ENCODE results near the gene GJA1. TPM values are rescaled to one million over a fixed set of nuclear protein-coding genes. Genes with fewer than 3 reads are reported as not detected.
"Not testable (repeated sequence)": the region's sequence is repeated elsewhere in the genome, so short reads cannot be mapped to it uniquely, and the experiment has no call there.

The GJA1 gene
- 921 TPM for polyA plus RNA-seq (2013, experiment 1 of 2)
- 892 TPM for polyA plus RNA-seq (2013, experiment 2 of 2)

DNA sequence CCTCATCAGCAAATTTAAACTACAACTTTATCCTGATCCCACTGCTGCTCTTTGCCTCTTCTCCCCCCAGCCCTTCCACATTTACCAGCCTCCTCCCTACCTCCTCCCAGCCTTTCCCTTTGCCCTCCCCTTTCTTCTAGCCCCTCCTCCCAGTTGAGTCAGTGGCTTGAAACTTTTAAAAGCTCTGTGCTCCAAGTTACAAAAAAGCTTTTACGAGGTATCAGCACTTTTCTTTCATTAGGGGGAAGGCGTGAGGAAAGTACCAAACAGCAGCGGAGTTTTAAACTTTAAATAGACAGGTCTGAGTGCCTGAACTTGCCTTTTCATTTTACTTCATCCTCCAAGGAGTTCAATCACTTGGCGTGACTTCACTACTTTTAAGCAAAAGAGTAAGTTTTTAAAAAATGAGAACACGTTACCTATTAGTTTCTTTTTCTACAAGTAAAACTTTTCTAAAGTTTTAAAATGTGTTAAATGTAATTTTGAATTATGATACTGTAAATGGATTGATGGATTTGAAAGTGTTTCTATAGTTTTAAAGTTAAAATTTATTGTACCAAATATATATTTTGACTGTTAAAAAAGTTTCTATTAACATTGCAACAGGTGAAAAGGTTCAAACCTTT is at the start of gene GJA1:
TSS of gene GJA1 (plus strand) at position 203 of the 626 bp plus-strand sequence. CDS start 11,202 bp downstream, outside the sequence.
- Histone ChIP-seq H3K18ac (ENCODE audit: low read length) (peak within 1 kb of the TSS; percentile 91), H3K4me3 (ENCODE audit: low read length) (peak within 1 kb of the TSS; percentile 94), H3K9ac (ENCODE audit: low read length) (peak within 1 kb of the TSS; percentile 98), H2BK5ac (ENCODE audit: low read length) (peak within 1 kb of the TSS; percentile 93), H4K5ac (ENCODE audit: low read length) (peak within 1 kb of the TSS; percentile 65), H3K56ac (ENCODE audit: low read length) (peak within 1 kb of the TSS; percentile 97), H3K79me2 (ENCODE audit: control insufficient read depth, insufficient read depth, low read length) (peaks cover 49% of the 10 kb centered on the region), H2BK15ac (replicated peaks; ENCODE audit: low read depth) (no peak within 1 kb of the TSS), H3K4me1 (ENCODE audit: control insufficient read depth, low read depth, low read length) (peaks cover 5% of the 10 kb centered on the region), H3K4me2 (ENCODE audit: low read length) (peak within 1 kb of the TSS; percentile 63), H2AK5ac (ENCODE audit: low read length) (peak within 1 kb of the TSS; percentile 82), H3K27ac (ENCODE audit: low read depth, low read length) (peak within 1 kb of the TSS; percentile 96), H4K8ac (ENCODE audit: low read depth, low read length) (no peak within 1 kb of the TSS), H3K27me3 (ENCODE audit: insufficient read depth, low read length, poor library complexity) (no peaks in the 10 kb centered on the region), H3K36me3 (ENCODE audit: control insufficient read depth, insufficient read depth, low read length) (no peaks in the 10 kb centered on the region), H3K79me1 (ENCODE audit: low read length) (no peaks in the 10 kb centered on the region), H3K4ac (ENCODE audit: low read depth, low read length) (peak within 1 kb of the TSS; percentile 85), H2BK120ac (ENCODE audit: low read depth, low read length) (peak within 1 kb of the TSS; percentile 64), H3K23ac (ENCODE audit: low read length) (no peak within 1 kb of the TSS)
- DNase-seq = peak; percentile 97
- WGBS (ENCODE audit: extremely low coverage, insufficient coverage, low lambda C conversion rate) = no CpG with 5 or more reads among the region's 5 CpGs

GRCh38 chr6:121386551-121386950 is 48.9 kb upstream of the GJA1 start:
- H3K56ac ChIP-seq (ENCODE audit: low read length); H3K79me2 ChIP-seq (ENCODE audit: control insufficient read depth, insufficient read depth, low read length); H3K36me3 ChIP-seq (ENCODE audit: control insufficient read depth, insufficient read depth, low read length); H4K8ac ChIP-seq (ENCODE audit: low read depth, low read length); H4K5ac ChIP-seq (ENCODE audit: low read length); H3K4me3 ChIP-seq (ENCODE audit: low read length); H3K79me1 ChIP-seq (ENCODE audit: low read length); H3K4me1 ChIP-seq (ENCODE audit: control insufficient read depth, low read depth, low read length); H2BK5ac ChIP-seq (ENCODE audit: low read length); H3K18ac ChIP-seq (ENCODE audit: low read length); H3K27me3 ChIP-seq (ENCODE audit: insufficient read depth, low read length, poor library complexity); H3K4ac ChIP-seq (ENCODE audit: low read depth, low read length); H2BK120ac ChIP-seq (ENCODE audit: low read depth, low read length); H2BK15ac ChIP-seq (replicated peaks; ENCODE audit: low read depth); H3K4me2 ChIP-seq (ENCODE audit: low read length); H3K27ac ChIP-seq (ENCODE audit: low read depth, low read length); H3K23ac ChIP-seq (ENCODE audit: low read length); DNase-seq; H3K9ac ChIP-seq (ENCODE audit: low read length); H2AK5ac ChIP-seq (ENCODE audit: low read length): not testable (repeated sequence)
- WGBS (ENCODE audit: extremely low coverage, insufficient coverage, low lambda C conversion rate) = no CpG with 5 or more reads among the region's 3 CpGs

- Histone ChIP-seq H3K79me2 (ENCODE audit: control insufficient read depth, insufficient read depth, low read length) (no peaks in the 10 kb centered on the region), H4K5ac (ENCODE audit: low read length) (no peak overlapping the region), H2BK5ac (ENCODE audit: low read length) (no peak overlapping the region), H2BK15ac (replicated peaks; ENCODE audit: low read depth) (no peak overlapping the region), H3K4me3 (ENCODE audit: low read length) (no peak overlapping the region), H3K9ac (ENCODE audit: low read length) (no peak overlapping the region), H3K27me3 (ENCODE audit: insufficient read depth, low read length, poor library complexity) (no peaks in the 10 kb centered on the region), H3K23ac (ENCODE audit: low read length) (no peak overlapping the region), H3K4me2 (ENCODE audit: low read length) (no peak overlapping the region), H2BK120ac (ENCODE audit: low read depth, low read length) (no peak overlapping the region), H3K4me1 (ENCODE audit: control insufficient read depth, low read depth, low read length) (no peaks in the 10 kb centered on the region), H2AK5ac (ENCODE audit: low read length) (no peak overlapping the region), H3K27ac (ENCODE audit: low read depth, low read length) (no peak overlapping the region), H3K4ac (ENCODE audit: low read depth, low read length) (no peak overlapping the region), H3K56ac (ENCODE audit: low read length) (no peak overlapping the region), H3K79me1 (ENCODE audit: low read length) (no peaks in the 10 kb centered on the region), H3K36me3 (ENCODE audit: control insufficient read depth, insufficient read depth, low read length) (no peaks in the 10 kb centered on the region), H3K18ac (ENCODE audit: low read length) (no peak overlapping the region), H4K8ac (ENCODE audit: low read depth, low read length) (no peak overlapping the region)
- no peak for DNase-seq
- WGBS (ENCODE audit: extremely low coverage, insufficient coverage, low lambda C conversion rate) = no CpG with 5 or more reads among the region's 3 CpGs
These were observed 46.0 kb upstream of the GJA1 start for GRCh38 chr6:121389419-121389818.

DNA sequence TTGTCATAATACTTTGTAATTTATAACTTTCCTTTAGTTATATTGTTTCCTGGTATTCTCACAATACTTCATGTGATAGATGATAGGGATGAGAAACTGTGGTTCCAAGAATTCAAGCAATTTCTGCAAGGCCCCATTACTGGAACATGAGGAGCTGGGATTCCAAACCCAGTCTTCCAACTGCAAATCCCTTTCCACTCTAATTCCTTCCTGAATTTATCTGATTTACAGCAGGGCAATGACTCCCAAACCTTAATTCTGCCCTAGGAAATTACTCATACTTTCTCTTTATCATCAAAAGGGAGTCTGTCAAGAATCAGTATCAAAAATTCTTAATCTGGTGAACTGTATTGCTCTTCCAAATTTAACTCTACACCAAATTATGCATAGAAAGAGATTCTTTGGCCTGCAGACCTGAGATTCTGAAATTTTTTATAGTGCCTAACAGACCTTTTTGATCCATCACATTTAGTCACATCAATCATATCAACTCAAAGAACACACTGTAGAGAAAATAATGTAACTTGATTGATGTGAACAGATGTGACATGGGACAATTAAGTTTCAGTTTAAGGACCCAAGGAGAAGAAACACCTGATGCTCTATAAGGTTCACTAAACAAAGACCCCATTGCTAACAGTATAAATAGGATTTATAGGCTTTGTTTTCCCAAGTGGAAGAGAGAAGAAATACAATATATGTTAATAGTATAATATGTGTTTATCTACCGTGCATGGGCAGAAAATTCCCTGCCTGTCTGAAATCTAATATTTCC is 41.5 kb upstream of the GJA1 start:
- Histone ChIP-seq H4K5ac (ENCODE audit: low read length) (no peak overlapping the region), H3K4me1 (ENCODE audit: control insufficient read depth, low read depth, low read length) (no peaks in the 10 kb centered on the region), H2BK120ac (ENCODE audit: low read depth, low read length) (no peak overlapping the region), H3K79me1 (ENCODE audit: low read length) (no peaks in the 10 kb centered on the region), H2BK15ac (replicated peaks; ENCODE audit: low read depth) (no peak overlapping the region), H3K36me3 (ENCODE audit: control insufficient read depth, insufficient read depth, low read length) (no peaks in the 10 kb centered on the region), H3K23ac (ENCODE audit: low read length) (no peak overlapping the region), H3K56ac (ENCODE audit: low read length) (no peak overlapping the region), H3K27me3 (ENCODE audit: insufficient read depth, low read length, poor library complexity) (no peaks in the 10 kb centered on the region), H3K9ac (ENCODE audit: low read length) (no peak overlapping the region), H3K4ac (ENCODE audit: low read depth, low read length) (no peak overlapping the region), H4K8ac (ENCODE audit: low read depth, low read length) (no peak overlapping the region), H3K27ac (ENCODE audit: low read depth, low read length) (no peak overlapping the region), H3K4me3 (ENCODE audit: low read length) (no peak overlapping the region), H2BK5ac (ENCODE audit: low read length) (no peak overlapping the region), H3K4me2 (ENCODE audit: low read length) (no peak overlapping the region), H3K18ac (ENCODE audit: low read length) (no peak overlapping the region), H2AK5ac (ENCODE audit: low read length) (no peak overlapping the region), H3K79me2 (ENCODE audit: control insufficient read depth, insufficient read depth, low read length) (no peaks in the 10 kb centered on the region)
- WGBS (ENCODE audit: extremely low coverage, insufficient coverage, low lambda C conversion rate) = no CpG with 5 or more reads among the region's 1 CpG
- DNase-seq = no peak

DNA sequence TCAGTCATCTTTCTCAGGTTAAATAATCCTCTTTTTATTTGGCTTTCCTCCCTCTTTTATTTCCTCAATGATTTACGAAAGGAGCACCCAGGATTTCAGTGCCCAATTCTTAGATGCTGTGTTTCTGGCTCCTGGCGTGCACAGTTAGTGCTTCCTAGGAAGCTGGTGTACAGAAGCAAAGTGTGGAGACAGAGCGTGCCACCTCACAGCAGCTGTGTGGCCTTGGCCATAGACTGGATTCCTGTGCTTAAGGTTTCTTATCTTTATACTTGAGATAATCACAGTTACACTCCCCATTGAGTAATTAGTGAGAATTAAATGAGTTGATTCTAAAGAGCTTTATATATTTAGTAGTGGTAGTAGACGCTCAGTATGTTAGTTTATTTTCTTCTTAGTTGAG is 39.7 kb upstream of the GJA1 start:
- Histone ChIP-seq H3K4me2 (ENCODE audit: low read length) (no peak overlapping the region), H4K8ac (ENCODE audit: low read depth, low read length) (no peak overlapping the region), H3K4me1 (ENCODE audit: control insufficient read depth, low read depth, low read length) (peaks cover 2% of the 10 kb centered on the region), H3K79me2 (ENCODE audit: control insufficient read depth, insufficient read depth, low read length) (no peaks in the 10 kb centered on the region), H3K18ac (ENCODE audit: low read length) (no peak overlapping the region), H3K79me1 (ENCODE audit: low read length) (no peaks in the 10 kb centered on the region), H3K56ac (ENCODE audit: low read length) (no peak overlapping the region), H3K23ac (ENCODE audit: low read length) (no peak overlapping the region), H3K4me3 (ENCODE audit: low read length) (no peak overlapping the region), H2BK120ac (ENCODE audit: low read depth, low read length) (no peak overlapping the region), H3K27ac (ENCODE audit: low read depth, low read length) (no peak overlapping the region), H3K4ac (ENCODE audit: low read depth, low read length) (no peak overlapping the region), H2BK5ac (ENCODE audit: low read length) (no peak overlapping the region), H3K9ac (ENCODE audit: low read length) (no peak overlapping the region), H2BK15ac (replicated peaks; ENCODE audit: low read depth) (no peak overlapping the region), H3K27me3 (ENCODE audit: insufficient read depth, low read length, poor library complexity) (no peaks in the 10 kb centered on the region), H3K36me3 (ENCODE audit: control insufficient read depth, insufficient read depth, low read length) (no peaks in the 10 kb centered on the region), H2AK5ac (ENCODE audit: low read length) (no peak overlapping the region), H4K5ac (ENCODE audit: low read length) (no peak overlapping the region)
- WGBS (ENCODE audit: extremely low coverage, insufficient coverage, low lambda C conversion rate) = no CpG with 5 or more reads among the region's 4 CpGs
- peak; percentile 26 for DNase-seq
